Measurements from ENCODE around the gene BTD.

DNA sequence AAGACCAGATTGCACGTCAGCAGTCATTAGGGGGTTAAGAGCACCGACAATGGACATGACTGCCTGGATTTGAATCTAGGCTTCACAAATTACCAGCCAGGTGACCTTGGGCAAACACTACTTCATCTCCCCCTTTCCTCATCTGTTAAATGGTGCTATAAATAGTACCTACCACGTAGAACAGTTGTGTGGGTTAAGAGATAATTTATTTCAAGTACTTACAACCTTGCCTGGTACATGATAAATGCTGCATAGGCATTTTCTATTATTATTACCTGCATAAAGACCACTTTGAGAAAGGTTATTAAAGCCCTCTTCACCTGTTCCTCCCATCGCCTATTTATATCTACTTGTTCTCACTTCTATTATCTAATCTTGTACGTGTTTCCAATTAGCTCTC is 64.7 kb downstream of the BTD start:
- TF ChIP-seq POLR2A (IDR thresholded peaks at IDR 0.05) (no peak), CTCF (IDR thresholded peaks at IDR 0.05) (no peak)

All from thyroid gland (tissue), 4 donors.